CD4-positive, alpha-beta memory T cell (primary cell): ENCODE results near the gene SEC23IP. TPM values are rescaled to one million over a fixed set of nuclear protein-coding genes. Genes with fewer than 3 reads are reported as not detected.

Source experiments
- CTCF ChIA-PET: fragments of 350-600 bp; sonication (Branson Sonifier 250); formaldehyde crosslinking; loops from one replicate; lab custom pipeline; 2021; ENCODE audit warnings: inconsistent platforms; ENCODE audit not compliant: partially characterized antibody; lab: Charles Lee
- POLR2A ChIA-PET: fragments of 350-600 bp; sonication (Branson Sonifier 250); formaldehyde crosslinking; loops from one replicate; lab custom pipeline; 2021; ENCODE audit not compliant: partially characterized antibody; lab: Charles Lee
- DNase-seq, 5 donors: peaks; one replicate each; pipeline versions ENCODE4 v3.0.0 to v3.0.0-alpha.2; 2020 to 2022; ENCODE audit warnings: mixed read lengths in 1 of 5
- H3K27ac ChIP-seq: one replicate; pipeline ENCODE4 v1.7.0; 2013; ENCODE audit warnings: low read depth, low read length
- H3K27me3 ChIP-seq: 2 replicates; pipeline ENCODE4 v1.7.0; 2013; ENCODE audit warnings: mild to moderate bottlenecking, low read length, moderate library complexity; ENCODE audit not compliant: insufficient read depth
- H3K36me3 ChIP-seq: 2 replicates; pipeline ENCODE4 v1.7.0; 2013; ENCODE audit warnings: mild to moderate bottlenecking, low read length, moderate library complexity; ENCODE audit not compliant: insufficient read depth
- H3K4me1 ChIP-seq: 2 replicates; pipeline ENCODE4 v1.7.0; 2013; ENCODE audit warnings: mild to moderate bottlenecking, low read length, moderate library complexity; ENCODE audit not compliant: insufficient read depth
- H3K4me3 ChIP-seq, 2 donors: one replicate each; pipeline ENCODE4 v1.7.0; 2013; ENCODE audit warnings: low read length in 2 of 2, mild to moderate bottlenecking in 1 of 2
- H3K9me3 ChIP-seq, 2 donors: one replicate each; pipeline ENCODE4 v1.7.0; 2013; ENCODE audit warnings: low read length in 2 of 2, control low read depth in 1 of 2; ENCODE audit not compliant: control insufficient read depth in 1 of 2
- H3K27ac Mint-ChIP-seq, 7 donors: one replicate each; pipeline ENCODE4 v1.8.0; 2020 to 2021; ENCODE audit warnings: mixed read lengths in 7 of 7, mild to moderate bottlenecking in 6 of 7, inconsistent platforms in 3 of 7, moderate library complexity in 3 of 7
- H3K27me3 Mint-ChIP-seq, 2 donors: one replicate each; pipeline ENCODE4 v1.8.0; 2020 to 2021; ENCODE audit warnings: mixed read lengths in 2 of 2
- H3K36me3 Mint-ChIP-seq, 2 donors: one replicate each; pipeline ENCODE4 v1.8.0; 2020 to 2021; ENCODE audit warnings: mixed read lengths in 2 of 2, inconsistent platforms in 1 of 2, mild to moderate bottlenecking in 1 of 2
- H3K4me1 Mint-ChIP-seq, 4 donors: one replicate each; pipeline ENCODE4 v1.8.0; 2020 to 2021; ENCODE audit warnings: mixed read lengths in 4 of 4, mild to moderate bottlenecking in 1 of 4
- H3K4me3 Mint-ChIP-seq, 8 donors: one replicate each; pipeline ENCODE4 v1.8.0; 2020 to 2021; ENCODE audit warnings: mixed read lengths in 8 of 8, mild to moderate bottlenecking in 7 of 8, moderate library complexity in 6 of 8, inconsistent platforms in 3 of 8
- H3K9me3 Mint-ChIP-seq, 8 donors: one replicate each; pipeline ENCODE4 v1.8.0; 2020 to 2021; ENCODE audit warnings: mixed read lengths in 8 of 8, mild to moderate bottlenecking in 5 of 8, inconsistent platforms in 3 of 8, moderate library complexity in 1 of 8
- intact Hi-C: fragments of 100-400 bp; cut with micrococcal nuclease; formaldehyde crosslinking; loops from one replicate; pipeline ENCODE4 v1.15.1; 2023
- polyA plus RNA-seq, 2 donors: library from polyadenylated mRNA; unstranded; fragments of 300-500 nt; fragmentation: Illumina TruSeq; gene quantifications; one replicate each; pipeline ENCODE4 v1.2.3, GENCODE V29; 2021
- total RNA-seq, 2 experiments: library from RNA; stranded (reverse); gene quantifications; one replicate each; pipeline ENCODE4 v1.2.3, GENCODE V29; 2021

The SEC23IP gene
- total and polyA plus RNA-seq, 4 experiments from 2014 or later, result 51.6 to 70.0 (median 63.8) TPM

GRCh38 chr10:119931871-119932270 is 39.3 kb downstream of the SEC23IP start:
- Mint-ChIP-seq H3K9me3 (no peaks in the 10 kb centered on the region), H3K4me3 (peak overlapping the region in 1 of 8 donors; percentile 28), H3K27me3 (no peaks in the 10 kb centered on the region), H3K36me3 (peaks cover 56 to 71% of the 10 kb centered on the region in 2 donors), H3K27ac (peak overlapping the region in 5 of 7 donors; percentile 3 to 67 (median 31)), H3K4me1 (peaks cover 5 to 25% (median 10%) of the 10 kb centered on the region in 4 donors)
- DNase-seq, result no peak
- intact Hi-C loops, result loop anchor here (5.0 kb wide), 1 partner anchor 405 kb away; no protein-coding TSS in a partner anchor
- POLR2A ChIA-PET, result no interaction called here
- Histone ChIP-seq H3K4me1 (peaks cover 8% of the 10 kb centered on the region), H3K4me3 (no peak overlapping the region), H3K27ac (no peak overlapping the region), H3K36me3 (peaks cover 41% of the 10 kb centered on the region), H3K27me3 (no peaks in the 10 kb centered on the region), H3K9me3 (no peaks in the 10 kb centered on the region)
- CTCF ChIA-PET, result no interaction called here

- Histone ChIP-seq H3K4me3 (no peak overlapping the region), H3K36me3 (peaks cover 34% of the 10 kb centered on the region), H3K9me3 (no peaks in the 10 kb centered on the region), H3K27ac (no peak overlapping the region), H3K4me1 (peaks cover 8% of the 10 kb centered on the region), H3K27me3 (no peaks in the 10 kb centered on the region)
- POLR2A ChIA-PET, result no interaction called here
- H3K4me3 Mint-ChIP-seq, result no peak overlapping the region
- H3K36me3 Mint-ChIP-seq, result peaks cover 50 to 66% of the 10 kb centered on the region in 2 donors
- CTCF ChIA-PET, result no interaction called here
- peak overlapping the region in 3 of 7 donors; percentile 11 to 89 (median 80) for H3K27ac Mint-ChIP-seq
- H3K27me3 Mint-ChIP-seq, result no peaks in the 10 kb centered on the region
- H3K9me3 Mint-ChIP-seq, result no peaks in the 10 kb centered on the region
- peaks cover 5 to 25% (median 9%) of the 10 kb centered on the region in 4 donors for H3K4me1 Mint-ChIP-seq
- DNase-seq, result no peak
- intact Hi-C loops, result loop anchor here (5.0 kb wide), 1 partner anchor 405 kb away; no protein-coding TSS in a partner anchor
Measured at GRCh38 chr10:119932631-119933030, 40.1 kb downstream of the SEC23IP start.

DNA sequence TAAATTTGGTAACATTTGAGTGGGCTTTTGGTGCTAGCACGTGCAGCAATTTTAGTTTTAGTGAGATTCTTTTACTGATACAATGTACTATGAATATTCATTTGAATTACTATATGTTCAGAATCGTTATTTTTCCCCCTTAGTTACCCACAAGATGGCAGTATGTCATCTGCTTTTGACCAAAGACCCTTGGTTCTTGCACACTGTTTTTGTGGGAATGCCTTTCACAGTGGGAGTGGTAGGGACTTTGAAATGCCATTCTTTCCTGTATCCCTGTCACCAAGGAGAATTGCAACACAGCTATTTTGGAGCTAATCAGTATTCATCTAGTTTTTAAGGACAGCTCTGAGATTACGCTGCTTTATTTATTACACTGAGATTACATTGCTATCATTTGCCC is 40.6 kb downstream of the SEC23IP start:
- H3K4me3 ChIP-seq, result no peak overlapping the region
- Mint-ChIP-seq H3K36me3 (peaks cover 54 to 66% of the 10 kb centered on the region in 2 donors), H3K27me3 (no peaks in the 10 kb centered on the region), H3K4me3 (no peak overlapping the region), H3K27ac (peak overlapping the region in 1 of 7 donors; percentile 7), H3K4me1 (peaks cover 5 to 25% (median 9%) of the 10 kb centered on the region in 4 donors), H3K9me3 (no peaks in the 10 kb centered on the region)
- H3K9me3 ChIP-seq, result no peaks in the 10 kb centered on the region
- ChIA-PET POLR2A (no interaction called here), CTCF (no interaction called here)
- DNase-seq, result no peak
- intact Hi-C loops, result loop anchor here (5.0 kb wide), 1 partner anchor 404 kb away; no protein-coding TSS in a partner anchor
- H3K4me1 ChIP-seq, result peaks cover 8% of the 10 kb centered on the region
- no peaks in the 10 kb centered on the region for H3K27me3 ChIP-seq
- peaks cover 32% of the 10 kb centered on the region for H3K36me3 ChIP-seq
- no peak overlapping the region for H3K27ac ChIP-seq

DNA sequence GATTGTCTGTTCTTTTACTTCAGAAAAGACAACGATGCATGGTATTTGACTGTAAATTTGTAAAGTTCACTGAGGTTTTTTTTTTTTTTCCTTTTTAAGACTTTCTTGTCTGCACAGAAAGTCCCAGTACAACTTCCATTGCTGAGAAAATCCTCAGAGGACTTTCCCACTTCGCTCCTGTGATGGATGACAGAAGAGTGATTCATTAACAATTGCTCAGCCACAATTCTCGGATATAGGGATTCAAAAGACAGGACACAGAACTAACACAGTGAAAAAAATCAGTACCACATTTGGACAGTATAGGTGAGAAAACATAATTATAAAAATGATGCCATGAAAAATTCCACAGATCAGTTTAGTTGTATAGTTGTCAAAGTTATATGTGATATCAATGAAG is 48.0 kb downstream of the SEC23IP start:
- Mint-ChIP-seq H3K4me1 (no peaks in the 10 kb centered on the region), H3K27me3 (no peaks in the 10 kb centered on the region), H3K27ac (peak overlapping the region in 1 of 7 donors; percentile 27), H3K4me3 (no peak overlapping the region), H3K9me3 (no peaks in the 10 kb centered on the region), H3K36me3 (peaks cover 52 to 62% of the 10 kb centered on the region in 2 donors)
- CTCF ChIA-PET, result no interaction called here
- Histone ChIP-seq H3K4me1 (no peaks in the 10 kb centered on the region), H3K9me3 (no peaks in the 10 kb centered on the region), H3K27ac (no peak overlapping the region), H3K27me3 (no peaks in the 10 kb centered on the region), H3K4me3 (no peak overlapping the region), H3K36me3 (peaks cover 37% of the 10 kb centered on the region)
- POLR2A ChIA-PET, result no interaction called here
- DNase-seq, result no peak
- intact Hi-C loops, result no loop called here

DNA sequence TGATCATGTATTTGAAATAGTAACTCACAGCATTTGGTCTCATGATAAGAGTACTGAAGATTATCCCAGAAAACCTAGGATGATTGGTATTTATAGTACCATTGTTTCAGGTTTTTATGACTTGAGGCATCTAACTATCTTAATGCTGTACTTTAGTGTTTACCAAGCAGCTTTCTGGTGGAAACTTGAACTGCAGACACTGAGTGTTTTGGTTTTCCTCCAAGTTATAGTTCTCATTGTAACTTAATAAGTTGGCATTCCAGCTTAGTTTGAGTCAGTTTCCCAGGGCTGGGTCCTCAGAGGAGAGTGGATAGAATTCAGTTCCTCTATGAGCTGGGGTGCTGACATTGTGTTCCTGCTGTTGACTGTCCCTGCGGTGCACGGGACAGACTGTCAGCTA is 50.4 kb downstream of the SEC23IP start:
- Histone ChIP-seq H3K9me3 (no peaks in the 10 kb centered on the region), H3K27me3 (no peaks in the 10 kb centered on the region), H3K27ac (no peak overlapping the region), H3K4me3 (no peak overlapping the region), H3K4me1 (no peaks in the 10 kb centered on the region), H3K36me3 (peaks cover 31% of the 10 kb centered on the region)
- no peak overlapping the region for H3K4me3 Mint-ChIP-seq
- no peak overlapping the region for H3K27ac Mint-ChIP-seq
- H3K36me3 Mint-ChIP-seq, result peaks cover 40 to 49% of the 10 kb centered on the region in 2 donors
- ChIA-PET CTCF (no interaction called here), POLR2A (no interaction called here)
- H3K4me1 Mint-ChIP-seq, result no peaks in the 10 kb centered on the region
- intact Hi-C loops, result no loop called here
- DNase-seq, result no peak
- no peaks in the 10 kb centered on the region for H3K9me3 Mint-ChIP-seq
- no peaks in the 10 kb centered on the region for H3K27me3 Mint-ChIP-seq

GRCh38 chr10:119945805-119946204 is 53.3 kb downstream of the SEC23IP start:
- intact Hi-C loops, result no loop called here
- no peak overlapping the region for H3K4me3 ChIP-seq
- H3K9me3 Mint-ChIP-seq, result no peaks in the 10 kb centered on the region
- H3K27ac Mint-ChIP-seq, result no peak overlapping the region
- H3K9me3 ChIP-seq, result no peaks in the 10 kb centered on the region
- H3K4me3 Mint-ChIP-seq, result no peak overlapping the region
- no peaks in the 10 kb centered on the region for H3K4me1 Mint-ChIP-seq
- peaks cover 16% of the 10 kb centered on the region for H3K36me3 ChIP-seq
- no peaks in the 10 kb centered on the region for H3K4me1 ChIP-seq
- H3K27me3 Mint-ChIP-seq, result no peaks in the 10 kb centered on the region
- ChIA-PET POLR2A (no interaction called here), CTCF (no interaction called here)
- no peak overlapping the region for H3K27ac ChIP-seq
- no peaks in the 10 kb centered on the region for H3K27me3 ChIP-seq
- no peak for DNase-seq
- peaks cover 25 to 32% of the 10 kb centered on the region in 2 donors for H3K36me3 Mint-ChIP-seq

GRCh38 chr10:119947300-119947699 is 54.8 kb downstream of the SEC23IP start:
- Histone ChIP-seq H3K36me3 (peaks cover 11% of the 10 kb centered on the region), H3K9me3 (no peaks in the 10 kb centered on the region), H3K4me3 (no peak overlapping the region), H3K27ac (no peak overlapping the region), H3K4me1 (no peaks in the 10 kb centered on the region), H3K27me3 (no peaks in the 10 kb centered on the region)
- intact Hi-C loops, result no loop called here
- H3K9me3 Mint-ChIP-seq, result no peaks in the 10 kb centered on the region
- no peak overlapping the region for H3K4me3 Mint-ChIP-seq
- peaks cover 13 to 17% of the 10 kb centered on the region in 2 donors for H3K36me3 Mint-ChIP-seq
- no peak for DNase-seq
- ChIA-PET POLR2A (no interaction called here), CTCF (no interaction called here)
- no peak overlapping the region for H3K27ac Mint-ChIP-seq
- no peaks in the 10 kb centered on the region for H3K27me3 Mint-ChIP-seq
- H3K4me1 Mint-ChIP-seq, result no peaks in the 10 kb centered on the region
